ENCODE measurements around the gene TUBGCP6.
A peak's percentile ranks its signal among the peaks of the same experiment; 100 is the strongest.

The TUBGCP6 gene

GRCh38 chr22:50245214-50246072 lies 620 bp upstream of the TUBGCP6 start:
- TF ChIP-seq GATA1 (IDR thresholded peaks at IDR 0.05; ENCODE audit: low read depth, low read length) (no peak), POLR2A (IDR thresholded peaks at IDR 0.05; ENCODE audit: low read length) (peak; percentile 25)
- DNase-seq: no peak

- DNase-seq: peak in 1 of 2 experiments; percentile 58
- TF ChIP-seq POLR2A (IDR thresholded peaks at IDR 0.05; ENCODE audit: low read length): no peak
Measured at GRCh38 chr22:50243685-50244419, 971 bp downstream of the TUBGCP6 start.

GRCh38 chr22:50242406-50242949 lies 2.3 kb downstream of the TUBGCP6 start:
- TF ChIP-seq POLR2A (IDR thresholded peaks at IDR 0.05; ENCODE audit: low read length) (no peak), GATA1 (IDR thresholded peaks at IDR 0.05; ENCODE audit: low read depth, low read length) (no peak)
- DNase-seq: no peak

GRCh38 chr22:50238755-50239154 lies 6.1 kb downstream of the TUBGCP6 start:
- DNase-seq: no peak
- no peak for TF ChIP-seq POLR2A (IDR thresholded peaks at IDR 0.05; ENCODE audit: low read length)

GRCh38 chr22:50236731-50237409 lies 8.0 kb downstream of the TUBGCP6 start:
- no peak for TF ChIP-seq GATA1 (IDR thresholded peaks at IDR 0.05; ENCODE audit: low read depth, low read length)
- no peak for TF ChIP-seq POLR2A (IDR thresholded peaks at IDR 0.05; ENCODE audit: low read length)
- peak; percentile 24 to 44 for DNase-seq

GRCh38 chr22:50233223-50233622 lies 11.6 kb downstream of the TUBGCP6 start:
- TF ChIP-seq POLR2A (IDR thresholded peaks at IDR 0.05; ENCODE audit: low read length) (no peak), GATA1 (IDR thresholded peaks at IDR 0.05; ENCODE audit: low read depth, low read length) (no peak)
- no peak for DNase-seq

GRCh38 chr22:50232481-50233151 lies 12.2 kb downstream of the TUBGCP6 start:
- TF ChIP-seq POLR2A (IDR thresholded peaks at IDR 0.05; ENCODE audit: low read length): no peak
- no peak for TF ChIP-seq GATA1 (IDR thresholded peaks at IDR 0.05; ENCODE audit: low read depth, low read length)

GRCh38 chr22:50229370-50229769 lies 15.5 kb downstream of the TUBGCP6 start:
- TF ChIP-seq POLR2A (IDR thresholded peaks at IDR 0.05; ENCODE audit: low read length) (no peak), GATA1 (IDR thresholded peaks at IDR 0.05; ENCODE audit: low read depth, low read length) (no peak)
- DNase-seq: no peak

More at GRCh38 chr22:50232481-50233151, 12.2 kb downstream of the TUBGCP6 start:
- DNase-seq: no peak

GRCh38 chr22:50228366-50228765 lies 16.5 kb downstream of the TUBGCP6 start:
- no peak for DNase-seq
- TF ChIP-seq POLR2A (IDR thresholded peaks at IDR 0.05; ENCODE audit: low read length) (no peak), GATA1 (IDR thresholded peaks at IDR 0.05; ENCODE audit: low read depth, low read length) (no peak)

- TF ChIP-seq GATA1 (IDR thresholded peaks at IDR 0.05; ENCODE audit: low read depth, low read length): no peak
- no peak for TF ChIP-seq POLR2A (IDR thresholded peaks at IDR 0.05; ENCODE audit: low read length)
Measured at GRCh38 chr22:50227579-50228215, 17.1 kb downstream of the TUBGCP6 start.

GRCh38 chr22:50226875-50227165 lies 18.0 kb downstream of the TUBGCP6 start:
- DNase-seq: no peak
- TF ChIP-seq GATA1 (IDR thresholded peaks at IDR 0.05; ENCODE audit: low read depth, low read length) (no peak), POLR2A (IDR thresholded peaks at IDR 0.05; ENCODE audit: low read length) (no peak)

More at GRCh38 chr22:50227579-50228215, 17.1 kb downstream of the TUBGCP6 start:
- no peak for DNase-seq

GRCh38 chr22:50226063-50226874 lies 18.6 kb downstream of the TUBGCP6 start:
- TF ChIP-seq POLR2A (IDR thresholded peaks at IDR 0.05; ENCODE audit: low read length) (no peak), GATA1 (IDR thresholded peaks at IDR 0.05; ENCODE audit: low read depth, low read length) (no peak)
- no peak for DNase-seq
